Mesodermal cell (in vitro differentiated cells): Measurements from ENCODE around the gene YAE1.

ENCODE experiments used
- H3K27ac ChIP-seq: 2 replicates; pipeline ENCODE4 v1.7.0; 2013; ENCODE audit warnings: mild to moderate bottlenecking, low read depth, low read length, moderate library complexity; ENCODE audit not compliant: severe bottlenecking
- H3K36me3 ChIP-seq: 2 replicates; pipeline ENCODE4 v1.7.1; 2013; ENCODE audit warnings: mild to moderate bottlenecking, low read length, moderate library complexity; ENCODE audit not compliant: control insufficient read depth, insufficient read depth
- H3K4me1 ChIP-seq: one replicate; pipeline ENCODE4 v1.7.1; 2013; ENCODE audit warnings: mild to moderate bottlenecking, low read length; ENCODE audit not compliant: insufficient read depth, control insufficient read depth, poor library complexity, severe bottlenecking
- H3K4me3 ChIP-seq: 2 replicates; pipeline ENCODE4 v1.7.0; 2013; ENCODE audit warnings: low read length, control low read depth, mild to moderate bottlenecking; ENCODE audit not compliant: insufficient read depth, poor library complexity, severe bottlenecking; ENCODE audit errors: extremely low read depth
- H3K9me3 ChIP-seq: 2 replicates; pipeline ENCODE4 v1.7.1; 2013; ENCODE audit warnings: mild to moderate bottlenecking, low read length, moderate library complexity; ENCODE audit not compliant: control insufficient read depth
- WGBS, 2 experiments: methylation state at CpG; one replicate each; pipeline ENCODE4 v1.1.5; 2013; ENCODE audit warnings: missing lambda C conversion rate in 2 of 2; ENCODE audit not compliant: insufficient coverage in 2 of 2; 5-methylcytosine and 5-hydroxymethylcytosine counted together

YAE1 gene

DNA sequence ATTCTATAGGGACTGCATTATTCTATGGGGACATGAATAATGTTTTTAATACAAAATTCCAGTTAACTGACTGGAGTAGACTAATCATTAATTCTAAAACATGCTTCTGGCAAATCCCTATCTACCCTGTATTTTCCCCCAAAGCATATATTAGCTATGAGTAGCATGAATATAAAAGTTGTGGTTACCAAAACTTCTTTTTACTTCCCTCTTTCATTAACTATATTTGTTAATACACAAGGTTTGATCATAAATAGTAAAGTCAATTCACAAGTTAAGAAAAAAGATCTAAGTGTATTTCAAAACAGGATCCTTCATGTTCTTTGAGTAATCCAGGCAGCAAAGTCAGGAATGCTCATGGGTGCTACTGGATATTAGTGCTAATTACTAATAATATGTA, 54.3 kb downstream of the YAE1 start:
- Histone ChIP-seq H3K27ac (no peak overlapping the region), H3K36me3 (no peaks in the 10 kb centered on the region), H3K4me3 (no peak overlapping the region), H3K4me1 (peaks cover 22% of the 10 kb centered on the region), H3K9me3 (no peaks in the 10 kb centered on the region)

DNA sequence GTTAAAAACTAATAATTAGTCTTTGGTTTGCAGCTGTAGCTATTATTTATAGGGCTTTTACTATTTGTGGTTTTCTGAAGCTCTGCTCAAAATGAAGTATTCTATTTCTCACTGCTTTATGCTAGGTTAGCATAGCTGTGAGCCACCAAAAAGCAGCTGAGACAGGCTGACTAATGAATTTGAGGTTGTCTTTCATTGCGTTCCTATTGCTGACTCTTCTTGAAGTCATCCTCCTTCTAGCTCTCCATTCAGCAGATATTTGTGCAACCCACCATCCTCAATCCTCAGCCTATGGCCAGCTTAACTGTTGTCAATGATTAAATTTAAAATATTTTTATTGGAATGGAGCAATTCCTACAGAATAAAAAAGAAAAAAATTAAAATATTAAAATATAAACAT, 55.1 kb downstream of the YAE1 start:
- Histone ChIP-seq H3K9me3 (no peaks in the 10 kb centered on the region), H3K4me3 (no peak overlapping the region), H3K4me1 (peaks cover 23% of the 10 kb centered on the region), H3K36me3 (peaks cover 3% of the 10 kb centered on the region), H3K27ac (no peak overlapping the region)
- 100% methylated on average over 1 of the region's 1 CpG; no CpG with 5 or more reads in 1 of the 2 experiments for WGBS, 2 experiments

DNA sequence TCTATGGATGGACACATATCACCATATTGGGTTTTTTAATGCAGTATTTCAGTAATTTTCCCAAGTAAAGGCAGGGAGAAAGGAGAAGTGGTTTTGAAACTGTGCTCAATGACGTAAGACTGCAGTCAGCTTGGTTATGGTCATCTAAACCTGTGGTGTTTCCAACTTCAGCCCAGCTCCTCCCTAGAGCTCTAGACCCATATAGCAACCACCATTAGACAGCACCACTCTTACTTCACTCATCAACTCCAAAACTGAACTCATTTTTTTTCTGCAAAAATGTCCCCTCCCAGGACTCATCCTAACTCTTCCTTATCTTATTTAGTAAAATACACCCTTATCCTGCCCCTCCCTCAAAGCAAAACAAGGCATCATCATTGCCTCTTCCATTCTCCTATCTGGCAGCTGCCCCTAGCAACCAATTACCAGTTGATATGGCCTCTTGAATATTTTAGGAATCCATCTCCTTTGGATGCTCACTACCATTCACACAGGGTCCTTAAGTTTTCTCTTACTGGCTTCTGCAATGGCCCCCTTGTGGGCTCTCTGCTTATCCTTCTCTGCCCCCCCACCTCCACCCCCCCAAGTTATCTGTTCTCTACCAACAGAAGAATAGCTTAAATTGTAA, 55.7 kb downstream of the YAE1 start:
- WGBS, 2 experiments: 100% methylated on average over 1 of the region's 1 CpG
- H3K9me3 ChIP-seq: no peaks in the 10 kb centered on the region
- H3K36me3 ChIP-seq: peaks cover 9% of the 10 kb centered on the region
- H3K27ac ChIP-seq: no peak overlapping the region
- H3K4me1 ChIP-seq: peaks cover 23% of the 10 kb centered on the region
- H3K4me3 ChIP-seq: peak overlapping the region; percentile 92
